ENCODE results near the gene MRPL33. TPM values are rescaled to one million over a fixed set of nuclear protein-coding genes. Genes with fewer than 3 reads are reported as not detected.
"Not testable (repeated sequence)": the region's sequence is repeated elsewhere in the genome, so short reads cannot be mapped to it uniquely, and the experiment has no call there.

MRPL33 gene
- total and polyA plus RNA-seq, 7 donors: 200 to 716 (median 269) TPM

DNA sequence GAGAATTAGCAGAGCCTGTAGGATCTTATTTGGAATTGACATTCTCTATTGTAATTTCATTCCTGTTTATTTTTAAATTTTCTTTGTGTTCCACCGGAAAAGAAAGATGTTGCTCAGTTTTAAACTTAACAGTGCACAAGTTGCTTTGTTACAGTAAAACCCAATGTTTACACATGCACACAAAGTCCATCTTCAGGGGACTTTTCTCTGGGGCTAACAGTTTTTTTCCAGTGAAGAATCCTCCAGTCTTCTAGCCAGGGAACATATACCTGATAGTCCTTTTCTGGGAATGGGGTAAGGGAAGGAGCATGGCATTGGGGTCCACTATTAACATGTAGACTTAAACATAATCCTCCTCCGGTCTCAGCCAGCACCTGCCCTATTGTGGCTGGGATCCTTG is 25.2 kb upstream of the MRPL33 start:
- H3K4me3 ChIP-seq: no peak overlapping the region
- TF ChIP-seq, protein P1, sequence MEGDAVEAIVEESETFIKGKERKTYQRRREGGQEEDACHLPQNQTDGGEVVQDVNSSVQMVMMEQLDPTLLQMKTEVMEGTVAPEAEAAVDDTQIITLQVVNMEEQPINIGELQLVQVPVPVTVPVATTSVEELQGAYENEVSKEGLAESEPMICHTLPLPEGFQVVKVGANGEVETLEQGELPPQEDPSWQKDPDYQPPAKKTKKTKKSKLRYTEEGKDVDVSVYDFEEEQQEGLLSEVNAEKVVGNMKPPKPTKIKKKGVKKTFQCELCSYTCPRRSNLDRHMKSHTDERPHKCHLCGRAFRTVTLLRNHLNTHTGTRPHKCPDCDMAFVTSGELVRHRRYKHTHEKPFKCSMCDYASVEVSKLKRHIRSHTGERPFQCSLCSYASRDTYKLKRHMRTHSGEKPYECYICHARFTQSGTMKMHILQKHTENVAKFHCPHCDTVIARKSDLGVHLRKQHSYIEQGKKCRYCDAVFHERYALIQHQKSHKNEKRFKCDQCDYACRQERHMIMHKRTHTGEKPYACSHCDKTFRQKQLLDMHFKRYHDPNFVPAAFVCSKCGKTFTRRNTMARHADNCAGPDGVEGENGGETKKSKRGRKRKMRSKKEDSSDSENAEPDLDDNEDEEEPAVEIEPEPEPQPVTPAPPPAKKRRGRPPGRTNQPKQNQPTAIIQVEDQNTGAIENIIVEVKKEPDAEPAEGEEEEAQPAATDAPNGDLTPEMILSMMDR (IDR thresholded peaks at IDR 0.05): no peak
- 77 to 87% (median 84%) methylated on average over 2 of the region's 2 CpGs for WGBS, 3 donors
- H3K27me3 ChIP-seq (ENCODE audit: insufficient read depth in 3 of 3, low read length in 2 of 3): no peaks in the 10 kb centered on the region
- no peak for ATAC-seq
- no peak for DNase-seq
- H3K36me3 ChIP-seq (ENCODE audit: insufficient read depth in 1 of 2, low read depth in 1 of 2): no peaks in the 10 kb centered on the region
- no peaks in the 10 kb centered on the region for H3K4me1 ChIP-seq
- intact Hi-C loops (cut with DNase I): no loop called here
- H3K27ac ChIP-seq: no peak overlapping the region
- no peaks in the 10 kb centered on the region for H3K9me3 ChIP-seq

- intact Hi-C loops (cut with DNase I): no loop called here
- H3K4me1 ChIP-seq: no peaks in the 10 kb centered on the region
- H3K9me3 ChIP-seq: no peaks in the 10 kb centered on the region
- no peak overlapping the region for H3K4me3 ChIP-seq
- WGBS, 3 donors: 68 to 70% (median 69%) methylated on average over 6 of the region's 6 CpGs
- DNase-seq (no peak), ATAC-seq (peak in 2 of 4 donors; percentile 44)
- no peaks in the 10 kb centered on the region for H3K27me3 ChIP-seq (ENCODE audit: insufficient read depth in 3 of 3, low read length in 2 of 3)
- no peaks in the 10 kb centered on the region for H3K36me3 ChIP-seq (ENCODE audit: insufficient read depth in 1 of 2, low read depth in 1 of 2)
- TF ChIP-seq, protein P1 (IDR thresholded peaks at IDR 0.05): no peak
- H3K27ac ChIP-seq: no peak overlapping the region
These were observed 23.6 kb upstream of the MRPL33 start for GRCh38 chr2:27747827-27748352.

- H3K36me3 ChIP-seq (ENCODE audit: insufficient read depth in 1 of 2, low read depth in 1 of 2); DNase-seq; H3K27ac ChIP-seq; H3K4me1 ChIP-seq; H3K27me3 ChIP-seq (ENCODE audit: insufficient read depth in 3 of 3, low read length in 2 of 3); H3K9me3 ChIP-seq; intact Hi-C loops (cut with DNase I); H3K4me3 ChIP-seq; ATAC-seq: not testable (repeated sequence)
- WGBS, 3 donors: 85 to 91% (median 87%) methylated on average over 2 of the region's 2 CpGs
These were observed 22.5 kb upstream of the MRPL33 start for GRCh38 chr2:27748803-27749554.

DNA sequence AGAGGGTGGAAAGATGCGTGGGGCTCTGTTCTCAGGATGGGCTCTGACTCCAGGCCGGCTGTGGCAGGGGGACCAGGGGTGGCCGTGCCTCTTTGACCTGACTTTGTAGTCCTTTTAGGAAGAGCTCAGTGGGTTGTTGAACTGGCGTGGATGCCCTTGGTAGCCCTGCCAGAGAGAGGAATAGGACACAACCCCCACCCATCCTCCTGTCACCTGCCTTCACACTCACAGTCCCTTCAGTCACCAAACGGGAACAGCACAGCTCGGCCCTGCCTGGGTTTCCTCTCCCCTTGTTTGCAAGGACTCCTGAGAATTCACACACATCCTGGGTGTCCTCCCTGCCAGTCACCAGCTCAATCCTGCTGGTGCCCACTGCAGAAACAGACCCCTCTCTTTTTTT is 20.1 kb upstream of the MRPL33 start:
- Histone ChIP-seq H3K4me1 (no peaks in the 10 kb centered on the region), H3K27me3 (ENCODE audit: insufficient read depth in 3 of 3, low read length in 2 of 3) (no peaks in the 10 kb centered on the region), H3K36me3 (ENCODE audit: insufficient read depth in 1 of 2, low read depth in 1 of 2) (no peaks in the 10 kb centered on the region), H3K27ac (no peak overlapping the region), H3K4me3 (no peak overlapping the region), H3K9me3 (no peaks in the 10 kb centered on the region)
- no peak for ATAC-seq
- intact Hi-C loops (cut with DNase I): loop anchor here in 1 of 2 donors (5.0 kb wide), 1 partner anchor 701 kb away; no protein-coding TSS in a partner anchor
- TF ChIP-seq, protein P1 (IDR thresholded peaks at IDR 0.05): no peak
- 90 to 95% (median 94%) methylated on average over 6 of the region's 6 CpGs for WGBS, 3 donors
- DNase-seq: no peak

DNA sequence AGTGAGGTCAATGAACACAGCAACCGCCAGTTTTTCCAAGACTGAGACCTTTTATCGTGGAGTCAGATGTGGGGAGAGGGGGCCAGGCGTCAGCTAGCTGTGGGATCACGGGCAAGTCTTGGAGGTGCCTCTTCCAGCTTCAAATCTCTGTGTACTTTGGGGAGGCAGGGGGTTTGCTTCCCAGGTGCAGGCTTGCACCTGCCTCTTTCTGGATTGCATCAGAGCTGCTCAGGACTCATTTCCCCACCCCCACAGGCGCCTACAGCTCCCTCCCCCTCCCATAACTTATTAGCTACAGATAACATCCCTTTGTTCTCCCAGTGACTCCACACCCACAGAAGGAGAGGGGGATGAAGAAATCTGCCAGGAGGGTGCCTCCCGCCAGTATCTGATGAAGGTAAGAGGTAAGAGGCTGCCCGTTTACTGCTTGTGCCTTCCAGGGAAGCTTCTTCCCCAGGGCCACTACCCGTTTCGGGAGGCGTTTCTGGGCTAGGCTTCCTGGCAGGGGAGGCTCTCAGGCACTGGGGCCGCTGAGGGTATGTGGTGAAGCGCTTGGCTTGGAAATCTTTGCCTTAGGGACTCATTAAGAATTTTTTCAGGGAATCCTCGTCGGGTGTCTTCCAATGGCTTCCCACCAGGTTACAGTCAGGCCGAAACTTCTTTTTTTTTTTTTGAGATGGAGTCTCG is 18.8 kb upstream of the MRPL33 start:
- H3K4me3 ChIP-seq: no peak overlapping the region
- 76 to 82% (median 79%) methylated on average over 16 of the region's 16 CpGs for WGBS, 3 donors
- H3K36me3 ChIP-seq (ENCODE audit: insufficient read depth in 1 of 2, low read depth in 1 of 2): no peaks in the 10 kb centered on the region
- TF ChIP-seq, protein P1 (IDR thresholded peaks at IDR 0.05): no peak
- H3K27me3 ChIP-seq (ENCODE audit: insufficient read depth in 3 of 3, low read length in 2 of 3): no peaks in the 10 kb centered on the region
- ATAC-seq: no peak
- H3K4me1 ChIP-seq: peaks cover 3% of the 10 kb centered on the region
- no peak overlapping the region for H3K27ac ChIP-seq
- intact Hi-C loops (cut with DNase I): loop anchor here in 1 of 2 donors (5.0 kb wide), 1 partner anchor 700 kb away; no protein-coding TSS in a partner anchor
- no peak for DNase-seq
- H3K9me3 ChIP-seq: no peaks in the 10 kb centered on the region
